OCI-M1 (cell line): ENCODE measurements around the gene CDKN1A.

ENCODE experiments used
- DNase-seq: peaks from one replicate; lab custom pipeline; 2025; lab: John Stamatoyannopoulos, UW

The CDKN1A gene

GRCh38 chr6:36655085-36655724 lies 23.3 kb upstream of the CDKN1A start:
- DNase-seq: no peak

- no peak for DNase-seq
These were observed 22.1 kb upstream of the CDKN1A start for GRCh38 chr6:36656441-36656840.

GRCh38 chr6:36657271-36657670 lies 21.2 kb upstream of the CDKN1A start:
- DNase-seq: no peak

- no peak for DNase-seq
These were observed 20.5 kb upstream of the CDKN1A start for GRCh38 chr6:36657942-36658544.

GRCh38 chr6:36659271-36659670 lies 19.2 kb upstream of the CDKN1A start:
- no peak for DNase-seq

GRCh38 chr6:36660771-36661471 lies 17.6 kb upstream of the CDKN1A start:
- DNase-seq: no peak

GRCh38 chr6:36662380-36662779 lies 16.1 kb upstream of the CDKN1A start:
- no peak for DNase-seq

GRCh38 chr6:36662827-36663256 lies 15.7 kb upstream of the CDKN1A start:
- no peak for DNase-seq

- DNase-seq: no peak
These were observed 14.7 kb upstream of the CDKN1A start for GRCh38 chr6:36663504-36664446.

- no peak for DNase-seq
These were observed 13.3 kb upstream of the CDKN1A start for GRCh38 chr6:36665180-36665579.

GRCh38 chr6:36666287-36666686 lies 12.2 kb upstream of the CDKN1A start:
- DNase-seq: no peak

- DNase-seq: peak; percentile 79
These were observed 11.5 kb upstream of the CDKN1A start for GRCh38 chr6:36666826-36667591.

- DNase-seq: no peak
These were observed 9.9 kb upstream of the CDKN1A start for GRCh38 chr6:36668591-36668990.

GRCh38 chr6:36669002-36669401 lies 9.5 kb upstream of the CDKN1A start:
- no peak for DNase-seq

- no peak for DNase-seq
These were observed 8.2 kb upstream of the CDKN1A start for GRCh38 chr6:36670271-36670670.

GRCh38 chr6:36671687-36672375 lies 6.7 kb upstream of the CDKN1A start:
- DNase-seq: no peak

- DNase-seq: no peak
These were observed 4.6 kb upstream of the CDKN1A start for GRCh38 chr6:36673882-36674281.

- DNase-seq: no peak
These were observed 3.6 kb upstream of the CDKN1A start for GRCh38 chr6:36674942-36675341.

GRCh38 chr6:36676141-36677058 lies 2.1 kb upstream of the CDKN1A start:
- no peak for DNase-seq
